ENCODE data around the gene TCERG1L.
"Not testable (repeated sequence)": the region's sequence is repeated elsewhere in the genome, so short reads cannot be mapped to it uniquely, and the experiment has no call there.

TCERG1L gene

DNA sequence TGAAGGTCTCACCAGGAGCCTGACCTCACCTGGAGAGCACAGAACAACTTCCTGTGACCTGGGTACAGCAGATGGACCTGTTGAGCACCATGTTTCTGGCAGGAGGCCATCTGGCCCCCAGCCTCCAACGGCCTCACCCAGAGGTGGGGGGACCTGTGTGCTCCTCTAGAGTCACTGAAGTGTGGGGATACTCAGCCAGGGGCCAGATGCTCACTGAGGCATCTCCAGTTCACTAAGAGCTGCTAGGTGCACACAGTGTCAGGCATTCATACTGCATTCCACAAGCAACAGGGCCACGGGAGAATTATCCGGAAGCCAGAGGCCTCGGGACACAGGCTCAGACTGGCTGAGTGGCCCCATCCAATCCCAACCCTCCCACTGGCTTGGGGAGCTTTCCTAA is 161.4 kb downstream of the TCERG1L start:
- in situ Hi-C loops (cut with HindIII; ENCODE audit: low sequenced_read_pairs) = no loop called here

DNA sequence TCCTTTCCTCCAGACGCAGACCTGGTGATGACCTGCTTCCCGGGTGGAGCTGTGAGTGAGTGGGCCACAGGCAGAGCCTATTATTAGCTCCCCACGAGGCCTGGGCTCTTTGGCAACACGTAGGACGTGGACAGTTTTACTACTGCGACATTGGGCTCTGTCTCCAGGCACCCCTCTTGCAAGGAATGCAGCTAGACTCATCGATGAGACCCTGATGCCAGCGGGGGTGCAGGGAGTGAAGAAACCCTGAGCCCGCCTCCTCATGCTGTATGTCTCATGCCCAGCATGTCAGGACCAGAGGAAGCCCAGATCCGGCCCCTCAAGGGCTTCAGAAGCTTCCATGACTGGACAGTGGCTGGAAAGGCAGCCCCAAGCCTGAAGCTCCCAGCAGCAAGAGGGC is 161.9 kb downstream of the TCERG1L start:
- in situ Hi-C loops (cut with HindIII; ENCODE audit: low sequenced_read_pairs) = no loop called here

DNA sequence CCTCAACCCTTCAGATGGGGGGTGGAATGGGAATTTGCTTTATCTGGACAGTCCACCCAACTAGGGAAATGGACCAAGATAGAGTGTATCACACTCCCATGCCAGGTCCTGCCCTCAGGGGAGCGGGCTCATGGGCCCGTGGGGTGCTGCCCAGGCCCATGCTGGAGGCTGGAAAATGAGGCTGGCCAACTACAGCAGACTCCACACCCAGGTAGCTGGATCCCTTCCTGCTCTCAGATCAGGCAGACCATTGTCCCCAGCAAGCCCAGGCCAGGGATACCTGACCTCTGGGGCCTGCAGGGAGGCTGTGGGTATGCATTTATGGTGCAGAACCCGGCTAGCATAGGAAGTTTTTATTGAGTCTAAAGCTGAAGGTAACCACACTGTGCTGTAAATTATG is 162.4 kb downstream of the TCERG1L start:
- in situ Hi-C loops (cut with HindIII; ENCODE audit: low sequenced_read_pairs) = no loop called here

DNA sequence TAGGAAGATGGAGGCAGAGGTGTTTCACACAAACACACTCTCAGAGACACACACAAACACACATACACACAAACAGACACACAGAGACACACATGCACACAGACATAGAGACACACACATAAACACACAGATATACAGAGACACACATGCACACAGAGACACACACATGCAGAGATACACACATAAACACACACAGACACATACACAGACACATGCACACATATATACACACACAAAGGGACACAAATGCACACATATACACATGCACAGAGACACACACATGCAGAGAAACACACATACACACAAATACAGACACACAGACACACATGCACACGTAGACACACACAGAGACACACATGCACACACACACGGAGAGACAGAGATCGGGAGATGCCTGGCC is 163.3 kb downstream of the TCERG1L start:
- in situ Hi-C loops (cut with HindIII; ENCODE audit: low sequenced_read_pairs) = no loop called here

DNA sequence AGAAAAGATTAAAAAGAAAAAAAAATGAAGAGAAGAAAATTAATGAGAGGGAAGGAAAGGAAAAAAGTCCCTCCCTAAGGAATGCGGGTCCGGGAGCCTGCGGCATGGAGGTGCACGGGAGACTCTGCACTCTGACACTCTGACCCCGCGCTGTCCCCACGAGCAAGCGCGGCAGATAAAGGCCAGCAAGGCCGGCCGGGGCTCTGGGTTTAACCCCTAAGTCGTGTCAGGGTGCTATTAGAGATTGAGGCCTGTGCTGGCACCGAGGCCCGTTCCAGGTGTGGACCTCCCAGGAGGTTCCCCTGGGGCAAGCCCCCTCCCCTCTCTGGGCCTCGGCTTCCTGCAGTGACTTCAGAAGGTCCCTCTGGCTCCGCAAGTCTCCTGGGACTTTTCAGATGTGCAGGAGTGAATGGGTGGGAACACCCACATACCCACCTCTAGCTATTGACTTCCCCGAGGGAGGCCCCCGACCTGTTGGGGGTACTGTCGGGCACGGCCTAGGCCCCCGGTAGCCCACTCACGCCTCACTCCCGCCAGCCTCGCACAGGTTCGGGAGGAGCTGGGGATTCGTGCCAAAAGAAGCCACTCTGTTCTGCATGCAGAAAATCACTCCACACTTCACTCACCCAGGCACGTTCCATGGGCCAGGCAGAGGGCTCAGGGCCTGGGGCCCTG is 164.1 kb downstream of the TCERG1L start:
- in situ Hi-C loops (cut with HindIII; ENCODE audit: low sequenced_read_pairs) = no loop called here

DNA sequence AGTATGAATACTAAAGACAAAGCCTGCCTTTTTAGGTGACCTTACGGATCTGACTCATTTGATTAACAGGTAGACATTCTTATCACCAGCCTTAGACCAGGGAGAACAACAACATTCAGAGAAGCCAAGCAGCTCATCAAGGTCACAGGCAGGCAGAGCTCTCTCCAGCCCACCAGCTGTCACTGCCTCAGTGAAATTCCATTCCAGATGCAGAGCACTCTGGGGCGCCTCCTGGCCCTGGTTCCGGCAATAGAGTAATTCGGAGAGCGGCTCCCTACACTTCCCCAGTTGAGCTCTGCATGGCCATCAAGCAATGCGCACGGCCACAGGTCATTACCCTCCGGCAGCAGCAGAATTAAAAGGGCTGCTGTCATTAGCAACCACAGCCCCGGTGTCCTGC is 164.7 kb downstream of the TCERG1L start:
- in situ Hi-C loops (cut with HindIII; ENCODE audit: low sequenced_read_pairs) = no loop called here

DNA sequence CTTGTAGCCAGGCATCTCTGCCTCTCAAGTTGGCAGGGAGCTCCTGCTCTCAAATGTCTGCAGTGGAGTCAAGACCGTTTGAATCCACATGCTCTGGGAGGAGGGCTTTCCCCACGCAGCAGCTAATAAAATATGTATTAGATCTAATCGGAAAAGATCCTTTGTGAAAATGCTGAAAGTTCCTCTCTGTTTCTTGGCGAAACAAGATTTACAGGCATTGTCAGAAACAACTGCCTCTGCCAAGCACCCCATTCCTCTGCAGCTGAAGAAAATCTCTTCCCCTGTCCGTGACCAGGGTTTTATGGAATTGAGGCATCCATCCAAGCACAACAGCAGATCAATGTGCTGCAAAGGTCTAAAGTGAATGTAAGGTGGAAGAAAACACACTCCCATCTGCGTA is 165.8 kb downstream of the TCERG1L start:
- in situ Hi-C loops (cut with HindIII; ENCODE audit: low sequenced_read_pairs) = no loop called here

DNA sequence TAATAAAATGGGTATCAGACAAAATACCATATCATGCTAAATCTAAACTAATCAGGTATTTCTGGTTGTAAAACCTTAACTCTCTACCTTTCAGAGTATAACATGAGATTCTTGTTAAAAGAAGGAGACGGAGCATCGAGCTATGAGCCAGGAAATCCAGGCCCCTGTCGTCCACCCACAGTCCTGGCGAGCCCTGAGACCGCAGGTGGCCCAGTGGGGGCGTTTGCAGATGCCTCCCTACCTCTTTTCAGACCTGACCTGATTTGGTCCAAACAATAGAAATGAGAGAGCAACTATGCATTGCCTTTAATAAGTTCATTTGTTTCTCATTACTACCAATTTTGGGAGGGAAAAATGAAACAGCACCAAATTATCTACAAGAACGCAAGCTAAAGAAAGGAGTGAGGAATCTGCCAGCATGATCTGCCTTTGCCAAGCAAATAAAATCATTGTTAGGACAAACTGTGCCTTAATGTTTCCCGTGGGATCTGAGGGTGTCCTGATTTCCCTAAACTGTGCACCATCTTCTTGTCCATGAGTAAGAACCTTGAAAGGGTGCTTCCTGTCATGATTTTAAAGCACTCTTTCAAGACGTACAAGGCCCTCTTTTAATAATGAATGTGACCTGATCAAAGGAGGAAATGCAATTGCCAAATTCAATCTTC is 166.7 kb downstream of the TCERG1L start:
- in situ Hi-C loops (cut with HindIII; ENCODE audit: low sequenced_read_pairs) = no loop called here

DNA sequence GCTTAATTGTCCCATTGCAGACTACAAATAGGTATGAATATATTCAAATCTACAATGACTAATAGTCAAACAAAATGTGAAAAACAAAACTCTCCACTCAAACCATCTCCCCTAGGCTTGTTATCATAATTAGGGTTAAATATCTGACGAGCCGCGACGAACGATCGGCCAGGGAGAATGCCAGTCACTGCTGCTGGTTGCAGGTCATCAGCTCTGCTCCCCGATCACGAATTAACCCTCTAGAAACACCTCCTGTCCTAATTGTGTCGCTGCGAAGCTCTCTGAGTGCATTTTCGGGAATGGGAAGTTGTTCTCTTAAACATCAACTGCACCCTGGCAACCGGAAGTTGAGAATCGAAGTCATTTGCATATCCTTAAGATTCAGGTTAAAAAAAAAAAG is 167.3 kb downstream of the TCERG1L start:
- in situ Hi-C loops (cut with HindIII; ENCODE audit: low sequenced_read_pairs) = no loop called here

DNA sequence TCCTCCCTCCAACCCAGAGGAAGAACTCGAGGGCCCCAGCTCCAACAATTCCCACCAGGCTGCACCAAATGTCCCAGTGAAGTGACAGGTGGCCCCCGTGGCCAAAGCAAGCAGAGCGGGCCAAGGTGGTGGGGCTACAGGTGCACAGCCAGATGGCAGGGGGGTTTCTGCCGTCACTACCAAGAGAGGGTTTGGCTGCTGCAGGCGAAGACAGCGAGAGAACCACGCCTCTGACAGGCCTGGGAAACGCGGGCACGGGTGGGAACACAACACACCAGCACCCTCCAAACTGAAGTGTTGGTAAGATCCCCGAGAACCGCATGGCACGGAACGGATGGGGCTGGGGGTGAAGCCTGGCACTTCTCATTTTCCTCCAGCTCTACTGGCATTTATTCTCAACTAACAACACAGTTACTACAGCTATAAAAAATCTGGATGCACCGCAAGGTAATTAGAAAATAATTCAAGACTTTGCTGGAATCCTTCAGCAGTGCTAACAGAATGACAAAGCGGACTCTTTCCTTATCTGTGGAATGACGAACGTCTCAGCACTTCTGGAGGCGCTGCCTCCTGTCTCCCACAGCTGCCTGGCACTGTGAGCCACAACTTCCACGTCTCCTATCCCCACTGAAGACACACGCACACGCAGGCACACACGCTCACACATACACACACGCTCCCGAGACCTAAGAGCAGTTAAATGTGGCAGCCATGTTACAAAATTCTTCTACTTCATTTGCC is 167.9 kb downstream of the TCERG1L start:
- in situ Hi-C loops (cut with HindIII; ENCODE audit: low sequenced_read_pairs) = no loop called here

DNA sequence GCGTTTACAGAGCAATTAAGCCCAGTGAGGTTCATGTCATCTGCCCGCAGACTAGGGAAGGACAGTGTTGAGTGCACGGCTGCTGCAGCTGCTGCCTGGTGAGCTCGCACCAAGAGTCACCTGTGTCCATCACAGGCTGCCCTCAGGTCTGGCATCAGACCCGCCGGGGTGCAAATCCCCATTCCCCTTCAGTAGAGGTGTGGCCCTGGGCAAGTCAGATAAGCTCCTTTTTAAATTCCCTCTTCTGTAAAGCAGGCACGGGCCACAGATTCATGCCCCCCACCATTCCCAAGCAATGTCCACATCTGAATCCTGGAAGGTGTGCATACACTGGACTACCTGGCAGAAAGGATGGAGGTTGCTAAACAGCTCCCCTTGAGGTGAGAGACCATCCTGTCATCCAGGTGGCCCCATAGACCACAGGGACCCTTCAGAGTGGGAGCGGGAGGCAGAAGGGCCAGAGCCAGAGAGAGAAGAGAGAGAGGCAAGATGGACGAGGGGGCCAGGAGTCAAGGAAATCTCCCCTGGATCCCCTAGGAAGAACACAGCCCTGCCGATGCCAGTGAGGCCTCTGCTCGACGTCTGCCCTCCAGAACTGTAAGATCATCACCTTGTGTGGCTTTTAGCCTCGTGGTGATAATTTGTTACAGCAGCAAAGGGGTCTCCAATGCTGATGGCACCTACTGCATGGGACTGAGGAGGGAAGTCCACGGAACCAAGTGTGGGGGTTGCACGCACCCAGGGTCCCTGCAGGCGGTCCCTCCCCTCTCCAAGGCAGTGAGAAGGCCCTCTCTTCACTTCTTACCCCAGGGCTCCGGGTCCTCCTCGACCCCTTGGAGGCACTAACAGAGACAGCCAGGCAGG is 168.8 kb downstream of the TCERG1L start:
- in situ Hi-C loops (cut with HindIII; ENCODE audit: low sequenced_read_pairs) = no loop called here

DNA sequence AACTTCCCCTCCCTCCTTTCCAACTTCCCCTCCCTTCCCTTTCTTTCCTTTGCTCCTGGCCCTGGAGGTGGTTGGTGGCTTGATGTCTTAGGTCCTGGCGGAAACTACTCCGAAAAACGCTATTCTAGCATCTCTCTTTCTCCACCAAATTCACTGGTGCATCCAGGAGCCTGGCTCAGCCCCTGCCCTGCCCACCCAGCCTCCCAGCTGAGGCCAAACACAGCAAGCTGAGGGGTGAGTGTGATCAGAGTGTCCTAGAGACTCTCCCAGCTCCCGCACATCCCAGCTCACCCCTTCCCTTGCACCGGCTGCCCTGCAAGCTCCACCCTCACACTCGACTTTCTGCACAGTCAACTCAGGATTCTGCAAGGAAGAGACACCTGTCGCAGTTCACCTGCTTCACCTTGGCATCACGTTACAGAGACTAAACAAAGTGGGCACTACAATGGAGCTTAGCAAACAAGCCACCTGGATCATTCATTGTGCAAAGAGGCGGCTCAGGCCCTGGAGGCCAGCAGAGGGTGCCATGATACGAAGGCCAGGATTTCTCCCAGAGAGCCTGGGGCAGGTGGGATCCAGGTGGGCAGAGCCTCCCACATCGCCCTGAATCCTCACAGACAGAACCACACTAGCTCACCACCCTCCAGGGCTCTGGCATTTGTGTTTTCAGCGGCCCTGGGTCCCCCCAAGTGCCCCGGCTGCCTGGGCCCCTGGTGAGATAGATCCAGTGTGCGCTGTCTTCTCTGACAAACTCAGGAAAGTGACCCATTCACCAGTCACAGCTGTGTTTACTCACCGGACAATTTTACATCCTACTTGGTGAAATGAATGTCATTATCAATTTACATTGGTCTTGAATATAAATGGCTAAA is 169.6 kb downstream of the TCERG1L start:
- in situ Hi-C loops (cut with HindIII; ENCODE audit: low sequenced_read_pairs) = no loop called here

DNA sequence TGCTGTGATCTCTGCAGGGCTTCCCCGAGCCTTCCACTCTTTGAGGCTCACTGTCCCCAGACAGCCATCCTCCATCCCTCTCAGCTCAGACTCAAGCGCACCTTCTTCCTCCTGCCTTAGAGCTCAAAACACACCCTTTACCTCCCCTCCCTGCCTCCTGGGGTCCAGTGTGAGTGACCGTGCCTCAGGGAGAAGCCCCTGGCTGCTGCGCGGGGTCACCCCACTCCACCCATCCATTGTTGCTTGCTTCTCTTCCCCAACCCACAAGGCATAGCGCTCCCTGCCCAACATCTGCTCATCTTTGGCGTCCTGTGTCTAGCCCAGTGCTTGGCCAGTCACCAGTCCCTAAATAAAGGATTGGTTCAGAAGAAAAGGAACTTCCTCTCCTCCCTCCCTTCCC is 170.3 kb downstream of the TCERG1L start:
- in situ Hi-C loops (cut with HindIII; ENCODE audit: low sequenced_read_pairs) = no loop called here

DNA sequence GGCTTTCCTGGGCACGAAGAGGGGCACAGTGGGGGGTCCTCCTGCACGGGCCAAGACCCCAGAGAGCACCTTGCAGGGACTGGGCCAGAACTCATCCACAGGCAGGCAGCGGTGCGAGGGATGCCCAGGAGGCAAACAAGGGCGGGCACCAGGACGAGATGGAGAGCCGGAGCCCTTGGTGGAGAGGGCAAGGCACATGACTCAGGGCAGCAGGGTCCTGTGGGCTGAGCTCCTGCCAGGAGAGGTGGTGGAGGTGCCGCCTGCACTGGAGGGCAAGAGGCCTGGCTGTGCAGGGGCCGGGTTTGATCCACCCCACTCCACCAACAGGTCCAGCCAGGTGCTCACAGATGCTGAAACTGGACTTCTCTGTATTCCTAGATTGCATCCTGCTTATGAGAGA is 170.9 kb downstream of the TCERG1L start:
- in situ Hi-C loops (cut with HindIII; ENCODE audit: low sequenced_read_pairs) = no loop called here

DNA sequence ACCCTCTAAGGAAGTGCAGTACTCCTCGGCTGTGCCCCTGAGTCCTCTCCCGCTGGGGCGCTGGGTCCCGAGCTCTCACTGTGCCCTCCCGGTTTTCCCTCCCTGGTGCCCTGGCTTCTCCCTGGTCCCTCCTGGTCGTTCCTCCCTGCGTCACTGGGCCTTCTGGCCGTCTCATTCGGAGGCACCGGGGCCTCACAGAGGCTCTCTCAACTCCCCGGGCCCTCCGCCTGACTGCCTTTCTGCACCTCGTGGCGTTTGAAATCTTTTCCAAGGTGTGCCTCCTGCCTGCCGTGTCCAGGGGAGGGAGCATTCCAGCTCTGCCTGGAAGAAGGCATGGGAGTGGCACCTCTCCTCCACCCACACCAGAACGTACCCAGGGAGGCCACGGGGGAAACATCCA is 174.3 kb downstream of the TCERG1L start:
- in situ Hi-C loops (cut with HindIII; ENCODE audit: low sequenced_read_pairs) = no loop called here

DNA sequence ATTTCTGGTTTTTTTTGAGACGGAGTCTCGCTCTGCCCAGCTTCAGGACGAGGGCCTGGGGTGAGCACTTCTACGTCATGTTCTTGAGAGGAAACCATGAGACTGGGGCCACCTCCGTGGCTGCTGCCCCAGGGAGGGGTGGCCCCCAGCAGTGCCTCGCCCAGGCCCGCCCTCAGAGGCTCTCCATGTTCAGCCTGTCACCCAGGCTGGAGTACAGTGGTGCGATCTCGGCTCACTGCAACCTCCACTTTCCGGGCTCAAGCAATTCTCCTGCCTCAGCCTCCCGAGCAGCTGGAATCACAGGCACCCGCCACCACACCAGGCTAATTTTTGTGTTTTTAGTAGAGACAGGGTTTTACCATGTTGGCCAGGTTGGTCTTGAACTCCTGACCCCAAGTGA is 175.2 kb downstream of the TCERG1L start:
- in situ Hi-C loops (cut with HindIII; ENCODE audit: low sequenced_read_pairs) = not testable (repeated sequence)

DNA sequence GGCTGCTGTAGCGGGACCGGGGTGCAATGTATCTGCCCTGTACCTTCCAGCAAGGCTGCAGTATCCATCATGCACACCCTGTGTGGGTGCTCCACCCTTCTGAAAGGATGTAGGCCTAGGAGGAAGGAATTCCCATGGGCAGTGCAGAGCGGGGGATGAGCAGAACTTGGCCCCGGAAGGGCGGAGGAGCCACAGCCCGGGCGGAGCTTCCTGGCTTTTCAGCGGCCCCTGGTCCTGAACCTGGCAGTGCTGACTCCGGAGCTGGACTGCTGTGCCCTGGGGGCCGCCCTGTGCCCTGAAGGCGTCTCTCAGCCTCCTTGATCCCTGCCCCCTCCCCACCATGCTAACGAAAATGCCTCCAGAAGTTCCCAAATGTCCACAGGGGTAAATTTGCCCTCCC is 175.8 kb downstream of the TCERG1L start:
- in situ Hi-C loops (cut with HindIII; ENCODE audit: low sequenced_read_pairs) = no loop called here

DNA sequence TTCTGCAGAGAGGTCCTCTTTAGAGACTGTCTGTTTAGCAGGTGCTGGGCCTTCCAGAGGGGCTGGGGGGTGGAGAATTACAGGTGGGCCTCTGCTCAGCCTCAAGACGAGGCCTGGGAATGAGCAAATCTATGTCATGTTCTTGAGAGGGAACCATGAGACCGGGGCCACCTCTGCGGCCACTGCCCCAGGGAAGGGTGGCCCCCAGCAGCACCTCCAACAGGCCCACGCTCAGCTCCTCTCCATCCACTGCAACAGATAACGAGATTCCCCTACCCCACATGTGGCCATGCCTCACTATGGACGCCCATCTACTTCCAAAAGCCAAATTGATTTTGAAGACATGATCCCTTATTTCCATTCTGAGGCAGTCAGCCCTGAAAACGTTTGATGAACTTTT is 176.9 kb downstream of the TCERG1L start:
- in situ Hi-C loops (cut with HindIII; ENCODE audit: low sequenced_read_pairs) = no loop called here

DNA sequence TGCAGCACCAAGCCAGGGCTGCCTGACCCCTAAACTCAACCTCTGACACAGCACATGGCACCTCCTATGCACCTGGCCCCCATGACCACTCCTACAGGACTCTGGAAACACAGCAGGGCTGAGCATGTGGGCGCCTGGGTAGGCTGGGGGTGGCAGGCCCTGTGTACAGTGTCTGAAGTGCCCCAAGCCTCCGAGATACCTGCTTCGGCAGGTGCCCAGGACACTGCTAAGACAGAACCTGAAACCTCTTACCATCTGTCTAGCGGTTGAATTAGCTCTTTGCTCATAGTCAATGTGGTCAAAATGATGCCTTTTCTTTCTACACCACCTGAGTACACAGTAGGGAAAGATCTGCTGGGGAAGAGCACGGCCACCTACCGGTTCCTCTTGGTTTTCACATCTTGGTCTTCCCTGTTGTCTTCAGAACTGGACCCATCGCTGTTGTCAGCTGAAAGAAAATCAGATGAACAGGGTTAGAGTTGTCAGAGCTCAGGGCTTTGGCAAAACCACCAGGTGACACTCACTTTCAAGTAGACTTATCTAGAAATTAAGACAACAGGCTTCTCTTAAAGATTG is 177.4 kb downstream of the TCERG1L start:
- in situ Hi-C loops (cut with HindIII; ENCODE audit: low sequenced_read_pairs) = no loop called here

DNA sequence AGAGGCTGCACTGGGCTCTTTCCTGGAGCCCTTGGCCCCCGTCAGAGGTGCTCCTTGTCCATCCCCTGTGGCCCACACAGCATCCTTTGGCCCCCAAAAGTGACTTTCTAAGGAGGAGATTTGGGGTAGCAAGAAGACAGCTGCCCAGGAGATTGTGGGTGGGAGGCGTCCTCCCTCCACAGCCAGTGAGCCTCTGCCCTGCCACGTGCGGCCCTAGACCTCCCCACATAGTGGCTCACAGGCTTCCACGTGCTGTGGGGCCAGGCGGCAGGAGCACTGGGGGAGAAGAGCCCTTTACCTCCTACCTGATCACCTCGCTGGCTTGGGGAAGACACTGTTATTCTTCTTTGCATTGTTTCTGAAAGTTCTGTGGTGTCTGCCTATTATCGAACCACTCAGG is 178.8 kb downstream of the TCERG1L start:
- in situ Hi-C loops (cut with HindIII; ENCODE audit: low sequenced_read_pairs) = no loop called here
